ENCODE results near the gene GPD1L.

- TF ChIP-seq, protein P1, sequence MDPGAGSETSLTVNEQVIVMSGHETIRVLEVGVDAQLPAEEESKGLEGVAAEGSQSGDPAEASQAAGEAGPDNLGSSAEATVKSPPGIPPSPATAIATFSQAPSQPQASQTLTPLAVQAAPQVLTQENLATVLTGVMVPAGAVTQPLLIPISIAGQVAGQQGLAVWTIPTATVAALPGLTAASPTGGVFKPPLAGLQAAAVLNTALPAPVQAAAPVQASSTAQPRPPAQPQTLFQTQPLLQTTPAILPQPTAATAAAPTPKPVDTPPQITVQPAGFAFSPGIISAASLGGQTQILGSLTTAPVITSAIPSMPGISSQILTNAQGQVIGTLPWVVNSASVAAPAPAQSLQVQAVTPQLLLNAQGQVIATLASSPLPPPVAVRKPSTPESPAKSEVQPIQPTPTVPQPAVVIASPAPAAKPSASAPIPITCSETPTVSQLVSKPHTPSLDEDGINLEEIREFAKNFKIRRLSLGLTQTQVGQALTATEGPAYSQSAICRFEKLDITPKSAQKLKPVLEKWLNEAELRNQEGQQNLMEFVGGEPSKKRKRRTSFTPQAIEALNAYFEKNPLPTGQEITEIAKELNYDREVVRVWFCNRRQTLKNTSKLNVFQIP (CRISPR knock-in tag; IDR thresholded peaks at IDR 0.05; ENCODE audit: borderline replicate concordance, low read depth) = no peak
- TF ChIP-seq ZNF70 (CRISPR knock-in tag; IDR thresholded peaks at IDR 0.05) (no peak), TOX (CRISPR knock-in tag; IDR thresholded peaks at IDR 0.05; ENCODE audit: borderline replicate concordance) (no peak), ZFP30 (CRISPR knock-in tag; IDR thresholded peaks at IDR 0.05) (no peak), ZC3H10 (CRISPR knock-in tag; IDR thresholded peaks at IDR 0.05) (no peak), CSDC2 (CRISPR knock-in tag; IDR thresholded peaks at IDR 0.05) (no peak), SNAI2 (CRISPR knock-in tag; IDR thresholded peaks at IDR 0.05) (no peak), RARB (CRISPR knock-in tag; IDR thresholded peaks at IDR 0.05) (no peak)
- TF ChIP-seq, protein P2, sequence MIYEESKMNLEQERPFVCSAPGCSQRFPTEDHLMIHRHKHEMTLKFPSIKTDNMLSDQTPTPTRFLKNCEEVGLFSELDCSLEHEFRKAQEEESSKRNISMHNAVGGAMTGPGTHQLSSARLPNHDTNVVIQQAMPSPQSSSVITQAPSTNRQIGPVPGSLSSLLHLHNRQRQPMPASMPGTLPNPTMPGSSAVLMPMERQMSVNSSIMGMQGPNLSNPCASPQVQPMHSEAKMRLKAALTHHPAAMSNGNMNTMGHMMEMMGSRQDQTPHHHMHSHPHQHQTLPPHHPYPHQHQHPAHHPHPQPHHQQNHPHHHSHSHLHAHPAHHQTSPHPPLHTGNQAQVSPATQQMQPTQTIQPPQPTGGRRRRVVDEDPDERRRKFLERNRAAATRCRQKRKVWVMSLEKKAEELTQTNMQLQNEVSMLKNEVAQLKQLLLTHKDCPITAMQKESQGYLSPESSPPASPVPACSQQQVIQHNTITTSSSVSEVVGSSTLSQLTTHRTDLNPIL (CRISPR knock-in tag; IDR thresholded peaks at IDR 0.05; ENCODE audit: low read depth) = no peak
- TF ChIP-seq, protein P3, sequence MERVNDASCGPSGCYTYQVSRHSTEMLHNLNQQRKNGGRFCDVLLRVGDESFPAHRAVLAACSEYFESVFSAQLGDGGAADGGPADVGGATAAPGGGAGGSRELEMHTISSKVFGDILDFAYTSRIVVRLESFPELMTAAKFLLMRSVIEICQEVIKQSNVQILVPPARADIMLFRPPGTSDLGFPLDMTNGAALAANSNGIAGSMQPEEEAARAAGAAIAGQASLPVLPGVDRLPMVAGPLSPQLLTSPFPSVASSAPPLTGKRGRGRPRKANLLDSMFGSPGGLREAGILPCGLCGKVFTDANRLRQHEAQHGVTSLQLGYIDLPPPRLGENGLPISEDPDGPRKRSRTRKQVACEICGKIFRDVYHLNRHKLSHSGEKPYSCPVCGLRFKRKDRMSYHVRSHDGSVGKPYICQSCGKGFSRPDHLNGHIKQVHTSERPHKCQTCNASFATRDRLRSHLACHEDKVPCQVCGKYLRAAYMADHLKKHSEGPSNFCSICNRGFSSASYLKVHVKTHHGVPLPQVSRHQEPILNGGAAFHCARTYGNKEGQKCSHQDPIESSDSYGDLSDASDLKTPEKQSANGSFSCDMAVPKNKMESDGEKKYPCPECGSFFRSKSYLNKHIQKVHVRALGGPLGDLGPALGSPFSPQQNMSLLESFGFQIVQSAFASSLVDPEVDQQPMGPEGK (CRISPR knock-in tag; IDR thresholded peaks at IDR 0.05; ENCODE audit: borderline replicate concordance) = no peak
Measured at GRCh38 chr3:32104492-32104891, 1.9 kb upstream of the GPD1L start.

Data from SK-N-SH treated with all-trans-retinoic acid at 6 μM for 48 hours (cell line).